ENCODE data around the gene HIBCH.
"Not testable (repeated sequence)": the region's sequence is repeated elsewhere in the genome, so short reads cannot be mapped to it uniquely, and the experiment has no call there.

Gene HIBCH

GRCh38 chr2:190340369-190340768 lies 20.7 kb upstream of the HIBCH start:
- DNase-seq, result no peak

- no peak for DNase-seq
Observed at GRCh38 chr2:190339394-190339793, 19.8 kb upstream of the HIBCH start.

GRCh38 chr2:190338453-190338852 lies 18.8 kb upstream of the HIBCH start:
- DNase-seq, result no peak

- no peak for DNase-seq
Observed at GRCh38 chr2:190336420-190336819, 16.8 kb upstream of the HIBCH start.

- not testable (repeated sequence) for DNase-seq
Observed at GRCh38 chr2:190335584-190335983, 16.0 kb upstream of the HIBCH start.

GRCh38 chr2:190335225-190335559 lies 15.6 kb upstream of the HIBCH start:
- DNase-seq, result no peak

- no peak for DNase-seq
Observed at GRCh38 chr2:190334479-190335224, 15.0 kb upstream of the HIBCH start.

- no peak for DNase-seq
Observed at GRCh38 chr2:190333928-190334327, 14.3 kb upstream of the HIBCH start.

GRCh38 chr2:190333395-190333794 lies 13.8 kb upstream of the HIBCH start:
- DNase-seq, result no peak

GRCh38 chr2:190328573-190329147 lies 9.0 kb upstream of the HIBCH start:
- DNase-seq, result no peak

- no peak for DNase-seq
Observed at GRCh38 chr2:190327867-190328572, 8.4 kb upstream of the HIBCH start.

GRCh38 chr2:190325588-190325987 lies 6.0 kb upstream of the HIBCH start:
- DNase-seq, result no peak

GRCh38 chr2:190323406-190323805 lies 3.8 kb upstream of the HIBCH start:
- no peak for DNase-seq

- no peak for DNase-seq
Observed at GRCh38 chr2:190320696-190321095, 1.1 kb upstream of the HIBCH start.

- no peak for DNase-seq
Observed at GRCh38 chr2:190318931-190319554, 583 bp downstream of the HIBCH start.

GRCh38 chr2:190318514-190318913 lies 1.1 kb downstream of the HIBCH start:
- no peak for DNase-seq

- DNase-seq, result no peak
Observed at GRCh38 chr2:190315273-190315672, 4.4 kb downstream of the HIBCH start.

GRCh38 chr2:190313880-190314279 lies 5.7 kb downstream of the HIBCH start:
- DNase-seq, result no peak

GRCh38 chr2:190312635-190313025 lies 7.0 kb downstream of the HIBCH start:
- not testable (repeated sequence) for DNase-seq

GRCh38 chr2:190311893-190312634 lies 7.6 kb downstream of the HIBCH start:
- DNase-seq, result no peak

- DNase-seq, result no peak
Observed at GRCh38 chr2:190308031-190308430, 11.6 kb downstream of the HIBCH start.

GRCh38 chr2:190304404-190304803 lies 15.2 kb downstream of the HIBCH start:
- DNase-seq, result no peak

- DNase-seq, result no peak
Observed at GRCh38 chr2:190303647-190304046, 16.0 kb downstream of the HIBCH start.

All from NCI-H2171 (cell line).